GM12873 (cell line): ENCODE measurements around the gene OR52E5.

Experiments
- CTCF ChIP-seq: IDR thresholded peaks from 2 replicates; pipeline ENCODE4 v1.5.1; 2012; ENCODE audit warnings: low read depth, mild to moderate bottlenecking, moderate library complexity, low read length, control low read depth; ENCODE audit not compliant: insufficient read depth; ENCODE audit errors: missing control alignments

OR52E5 gene

GRCh38 chr11:5880329-5880728 lies 12.7 kb upstream of the OR52E5 start, which contains the start of gene OR52E4:
Gene OR52E4 (plus strand): TSS chr11:5880629. CDS start chr11:5884293, 3,664 bp downstream.
- no peak for TF ChIP-seq CTCF

- no peak for TF ChIP-seq CTCF
Observed at GRCh38 chr11:5881756-5882155, 11.3 kb upstream of the OR52E5 start.

- no peak for TF ChIP-seq CTCF
Observed at GRCh38 chr11:5887172-5887571, 5.8 kb upstream of the OR52E5 start.

GRCh38 chr11:5887661-5888060 lies 5.3 kb upstream of the OR52E5 start:
- no peak for TF ChIP-seq CTCF

GRCh38 chr11:5891216-5891800 lies 1.7 kb upstream of the OR52E5 start:
- peak; percentile 28 for TF ChIP-seq CTCF

GRCh38 chr11:5899534-5899933 lies 6.5 kb downstream of the OR52E5 start:
- no peak for TF ChIP-seq CTCF

- TF ChIP-seq CTCF: no peak
Observed at GRCh38 chr11:5910540-5910939, 17.5 kb downstream of the OR52E5 start.
